GM10248 (cell line): ENCODE results near the gene SFRP4.

Experiments
- CTCF ChIA-PET: fragments of 300-600 bp; sonication (Branson Sonifier 250); formaldehyde crosslinking; extraction: SDS; loops from one replicate; lab custom pipeline; 2021; ENCODE audit warnings: antibody characterized with exemption; lab: Yijun Ruan, JAX
- POLR2A ChIA-PET: fragments of 350-650 bp; sonication (Branson Sonifier 250); formaldehyde crosslinking; extraction: SDS; loops from one replicate; lab custom pipeline; 2020; ENCODE audit warnings: antibody characterized with exemption; lab: Yijun Ruan, JAX
- DNase-seq: peaks from one replicate; pipeline ENCODE4 v3.0.0; 2012; ENCODE audit errors: extremely low spot score
- CTCF ChIP-seq: IDR thresholded peaks from 2 replicates; pipeline ENCODE4 v1.5.1; 2012; ENCODE audit warnings: mild to moderate bottlenecking, low read depth; ENCODE audit errors: extremely low read depth, missing control alignments, control extremely low read depth

SFRP4 gene

GRCh38 chr7:37918526-37918925 is 1.9 kb upstream of the SFRP4 start:
- DNase-seq: no peak
- no peak for TF ChIP-seq CTCF
- ChIA-PET CTCF (interaction anchor here (1.4 to 3.1 kb wide), 6 partner anchors 10 to 456 kb away, joined by 4 to 19 read pairs (median 10); no protein-coding TSS in a partner anchor), POLR2A (no interaction called here)

- POLR2A ChIA-PET: no interaction called here
- CTCF ChIA-PET: interaction anchor here (0.8 to 3.1 kb wide), 21 partner anchors 8 to 459 kb away, joined by 3 to 19 read pairs (median 4); no protein-coding TSS in a partner anchor
- no peak for DNase-seq
- TF ChIP-seq CTCF: no peak
Measured at GRCh38 chr7:37916017-37916672, 472 bp downstream of the SFRP4 start.

- DNase-seq: peak; percentile 20
- POLR2A ChIA-PET: no interaction called here
Measured at GRCh38 chr7:37915438-37915837, 1.2 kb downstream of the SFRP4 start.

GRCh38 chr7:37912756-37913155 is 3.9 kb downstream of the SFRP4 start:
- DNase-seq: no peak
- ChIA-PET CTCF (interaction anchor here (1.5 kb wide), 1 partner anchor 458 kb away, joined by 4 read pairs; no protein-coding TSS in a partner anchor), POLR2A (no interaction called here)
- TF ChIP-seq CTCF: no peak

More at GRCh38 chr7:37915438-37915837, 1.2 kb downstream of the SFRP4 start:
- TF ChIP-seq CTCF: no peak
- CTCF ChIA-PET: interaction anchor here (0.6 to 2.6 kb wide), 7 partner anchors 13 to 455 kb away, joined by 3 to 11 read pairs (median 3); no protein-coding TSS in a partner anchor

GRCh38 chr7:37908221-37908788 is 8.3 kb downstream of the SFRP4 start:
- no peak for TF ChIP-seq CTCF
- no peak for DNase-seq
- POLR2A ChIA-PET: no interaction called here
- CTCF ChIA-PET: interaction anchor here (1.1 to 4.1 kb wide), 4 partner anchors 9 to 466 kb away, joined by 5 to 19 read pairs (median 10); partner anchors contain the start of genes EPDR1 and SFRP4

GRCh38 chr7:37901890-37902524 is 14.6 kb downstream of the SFRP4 start:
- ChIA-PET CTCF (interaction anchor here (0.6 to 3.3 kb wide), 22 partner anchors 10 to 484 kb away, joined by 3 to 27 read pairs (median 4); partner anchors contain the start of genes EPDR1 and SFRP4), POLR2A (no interaction called here)
- no peak for DNase-seq
- TF ChIP-seq CTCF: no peak
